Stomach (tissue), 9 donors: Measurements from ENCODE around the gene ZC2HC1C. TPM values are rescaled to one million over a fixed set of nuclear protein-coding genes. Genes with fewer than 3 reads are reported as not detected.
A peak's percentile ranks its signal among the peaks of the same experiment; 100 is the strongest.

Source experiments
- DNase-seq, 2 donors: peaks; one replicate each; pipeline versions ENCODE4 v3.0.0 to v3.0.0-alpha.2; 2013 to 2019
- H3K27ac ChIP-seq, 5 donors: fragments of 200-600 bp in 4 of 5; sonication (generic) in 4 of 5; one replicate each; pipeline ENCODE4 v1.5.1; 2013 to 2019; ENCODE audit warnings: mild to moderate bottlenecking in 1 of 5, moderate library complexity in 1 of 5
- H3K27me3 ChIP-seq, 3 donors: fragments of 200-600 bp; sonication (generic); one replicate each; pipeline ENCODE4 v1.5.1; 2017 to 2019; ENCODE audit warnings: mixed run types in 1 of 3
- H3K36me3 ChIP-seq, 4 donors: fragments of 200-600 bp; sonication (generic); 1 replicate in 3 of 4; 2 replicates in 1 of 4; pipeline ENCODE4 v1.5.1; 2016 to 2019
- H3K4me1 ChIP-seq, 4 donors: fragments of 200-600 bp; sonication (generic); one replicate each; pipeline ENCODE4 v1.5.1; 2016 to 2019
- H3K4me3 ChIP-seq, 4 donors: fragments of 200-600 bp; sonication (generic) in 3 of 4; one replicate each; pipeline ENCODE4 v1.5.1; 2016 to 2019; ENCODE audit warnings: mild to moderate bottlenecking in 1 of 4
- H3K9me3 ChIP-seq, 4 donors: fragments of 200-600 bp; sonication (generic); one replicate each; pipeline ENCODE4 v1.5.1; 2016 to 2019
- EP300 ChIP-seq: sonication (generic); formaldehyde crosslinking; IDR thresholded peaks from one replicate; pipeline ENCODE4 v1.6.1; 2017; ENCODE audit warnings: antibody characterized with exemption
- POLR2A ChIP-seq, 4 donors: fragments of 450-650 bp; IDR thresholded peaks; one replicate each; pipeline ENCODE4 v1.6.1; 2016; ENCODE audit warnings: antibody characterized with exemption in 4 of 4, control low read depth in 2 of 4, mild to moderate bottlenecking in 1 of 4, moderate library complexity in 1 of 4
- POLR2AphosphoS5 ChIP-seq, 3 donors: sonication (generic); formaldehyde crosslinking; IDR thresholded peaks; one replicate each; pipeline ENCODE4 v1.6.1; 2016; ENCODE audit warnings: antibody characterized with exemption in 3 of 3
- WGBS, 5 donors: extraction: QIAGEN DNeasy Blood & Tissue Kit in 3 of 5; methylation state at CpG; one replicate each; pipeline versions ENCODE4 v1.1.5 to v1.1.7; 2013 to 2018; 5-methylcytosine and 5-hydroxymethylcytosine counted together
- intact Hi-C: fragments of 100-400 bp; cut with DNase I; formaldehyde crosslinking; loops from one replicate; pipeline ENCODE4 v1.15.1; 2023; ENCODE audit warnings: low total_unique reads
- polyA plus RNA-seq, 3 donors: library from polyadenylated mRNA; stranded (reverse); fragments of 200-250 nt; gene quantifications; one replicate each; pipeline ENCODE4 v1.2.3, GENCODE V29; 2013
- total RNA-seq, 5 donors: library from RNA; depleted of rRNA; stranded (reverse); fragments of >200 nt; gene quantifications; one replicate each; pipeline versions ENCODE4 v1.1.0 to v1.2.3, GENCODE V29; 2014 to 2016
- TF ChIP-seq, protein P1 (sequence below), 7 experiments: fragments of 450-650 bp in 4 of 7; fragments of 200-600 bp in 3 of 7; sonication (generic) in 3 of 7; IDR thresholded peaks; one replicate each; pipeline ENCODE4 v1.5.1; 2016 to 2019; ENCODE audit warnings: antibody characterized with exemption in 7 of 7, control low read depth in 2 of 7, mild to moderate bottlenecking in 1 of 7
- donor health status: healthy with polysubstance abuse.
- donor health status: Bipolar disorder and iron deficiency.
- donor health status: healthy.

Gene ZC2HC1C
- total and polyA plus RNA-seq, 8 donors = 0.37 to 10.4 (median 4.1) TPM; not detected in 2

DNA sequence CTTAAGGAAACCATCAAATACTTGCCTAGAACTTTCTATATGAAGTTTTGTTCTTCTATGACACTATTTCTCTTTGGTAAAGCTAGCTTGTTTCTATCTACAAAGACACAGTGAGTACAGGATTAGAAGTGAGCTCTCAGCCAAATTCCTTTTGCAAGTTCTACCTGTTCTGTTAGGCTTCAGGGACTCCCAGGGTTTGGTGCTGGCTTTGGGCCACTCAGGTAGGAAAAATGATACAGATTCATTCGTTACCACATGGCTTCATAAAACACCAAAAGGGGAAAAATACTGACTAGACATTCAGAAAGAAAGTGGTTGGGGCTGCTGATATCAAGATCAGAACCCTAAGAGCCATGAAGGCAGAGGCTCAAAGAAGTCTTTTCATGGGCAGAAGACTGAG, 13.8 kb downstream of the ZC2HC1C start:
- Histone ChIP-seq H3K9me3 (no peaks in the 10 kb centered on the region), H3K27me3 (no peaks in the 10 kb centered on the region), H3K36me3 (peaks cover 36 to 68% (median 64%) of the 10 kb centered on the region in 4 donors), H3K4me1 (peaks cover 0 to 14% (median 8%) of the 10 kb centered on the region in 4 donors), H3K4me3 (no peak overlapping the region), H3K27ac (no peak overlapping the region)
- 68 to 85% (median 81%) methylated on average over 1 of the region's 1 CpG for WGBS, 5 donors
- intact Hi-C loops = loop anchor here (10.0 kb wide), 1 partner anchor 168 kb away; no protein-coding TSS in a partner anchor
- TF ChIP-seq POLR2AphosphoS5 (IDR thresholded peaks at IDR 0.05) (no peak), EP300 (no peak), POLR2A (IDR thresholded peaks at IDR 0.05) (no peak)
- TF ChIP-seq, protein P1, sequence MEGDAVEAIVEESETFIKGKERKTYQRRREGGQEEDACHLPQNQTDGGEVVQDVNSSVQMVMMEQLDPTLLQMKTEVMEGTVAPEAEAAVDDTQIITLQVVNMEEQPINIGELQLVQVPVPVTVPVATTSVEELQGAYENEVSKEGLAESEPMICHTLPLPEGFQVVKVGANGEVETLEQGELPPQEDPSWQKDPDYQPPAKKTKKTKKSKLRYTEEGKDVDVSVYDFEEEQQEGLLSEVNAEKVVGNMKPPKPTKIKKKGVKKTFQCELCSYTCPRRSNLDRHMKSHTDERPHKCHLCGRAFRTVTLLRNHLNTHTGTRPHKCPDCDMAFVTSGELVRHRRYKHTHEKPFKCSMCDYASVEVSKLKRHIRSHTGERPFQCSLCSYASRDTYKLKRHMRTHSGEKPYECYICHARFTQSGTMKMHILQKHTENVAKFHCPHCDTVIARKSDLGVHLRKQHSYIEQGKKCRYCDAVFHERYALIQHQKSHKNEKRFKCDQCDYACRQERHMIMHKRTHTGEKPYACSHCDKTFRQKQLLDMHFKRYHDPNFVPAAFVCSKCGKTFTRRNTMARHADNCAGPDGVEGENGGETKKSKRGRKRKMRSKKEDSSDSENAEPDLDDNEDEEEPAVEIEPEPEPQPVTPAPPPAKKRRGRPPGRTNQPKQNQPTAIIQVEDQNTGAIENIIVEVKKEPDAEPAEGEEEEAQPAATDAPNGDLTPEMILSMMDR (IDR thresholded peaks at IDR 0.05) = no peak
- DNase-seq = no peak

DNA sequence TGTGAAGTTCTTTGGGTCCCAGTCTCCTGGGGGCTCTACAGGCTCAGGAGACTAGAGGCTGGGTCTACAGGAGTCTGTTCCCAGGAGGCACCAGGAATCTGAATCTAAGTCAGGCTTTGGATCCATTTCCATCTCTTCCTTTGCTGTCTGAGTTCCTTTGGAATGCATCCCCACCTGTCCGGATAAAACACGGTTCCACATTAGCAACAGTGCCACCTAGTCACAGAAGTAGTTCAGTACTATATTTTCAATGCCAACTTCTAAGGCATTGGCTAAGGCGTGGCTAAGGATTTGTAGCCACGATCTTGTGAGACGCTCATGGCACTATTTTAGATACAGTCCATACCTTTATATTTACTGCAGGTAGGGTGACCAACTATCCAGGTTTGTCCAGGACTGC, 15.1 kb downstream of the ZC2HC1C start:
- peak in 1 of 2 donors; percentile 37 for DNase-seq
- Histone ChIP-seq H3K9me3 (no peaks in the 10 kb centered on the region), H3K4me3 (no peak overlapping the region), H3K27ac (no peak overlapping the region), H3K36me3 (peaks cover 39 to 80% (median 76%) of the 10 kb centered on the region in 4 donors), H3K27me3 (no peaks in the 10 kb centered on the region), H3K4me1 (peaks cover 0 to 14% (median 8%) of the 10 kb centered on the region in 4 donors)
- 35 to 54% (median 38%) methylated on average over 5 of the region's 5 CpGs for WGBS, 5 donors
- TF ChIP-seq POLR2A (IDR thresholded peaks at IDR 0.05) (no peak), EP300 (no peak), POLR2AphosphoS5 (IDR thresholded peaks at IDR 0.05) (no peak)
- TF ChIP-seq, protein P1 (IDR thresholded peaks at IDR 0.05) = peak in 1 of 7 experiments; percentile 12
- intact Hi-C loops = loop anchor here (10.0 kb wide), 1 partner anchor 170 kb away; no protein-coding TSS in a partner anchor

DNA sequence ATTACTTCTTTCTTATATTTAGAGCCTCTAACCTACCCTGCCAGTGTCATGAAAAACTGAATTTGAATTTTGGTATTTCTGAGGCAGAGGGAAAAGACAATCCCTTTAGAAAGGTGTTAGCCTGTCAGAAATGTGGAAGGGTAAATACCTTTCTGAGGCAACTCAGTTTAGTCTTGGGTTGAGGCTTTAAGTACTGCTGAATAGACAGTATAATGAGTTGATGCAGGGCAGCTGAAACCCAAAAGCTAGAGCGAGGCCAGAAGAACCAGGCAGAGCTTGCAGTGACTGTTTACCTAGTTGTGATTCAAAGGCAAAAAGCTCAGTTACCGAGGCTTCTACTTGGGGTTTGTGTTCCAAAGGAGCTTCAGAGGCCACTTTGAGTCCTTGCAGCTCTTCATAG, 18.7 kb downstream of the ZC2HC1C start:
- DNase-seq = no peak
- Histone ChIP-seq H3K27ac (no peak overlapping the region), H3K27me3 (no peaks in the 10 kb centered on the region), H3K9me3 (no peaks in the 10 kb centered on the region), H3K36me3 (peaks cover 46 to 100% (median 100%) of the 10 kb centered on the region in 4 donors), H3K4me3 (no peak overlapping the region), H3K4me1 (no peaks in the 10 kb centered on the region)
- WGBS, 5 donors = 61 to 85% (median 78%) methylated on average over 2 of the region's 2 CpGs
- intact Hi-C loops = loop anchor here (10.0 kb wide), 1 partner anchor 173 kb away; no protein-coding TSS in a partner anchor
- no peak for TF ChIP-seq EP300
- TF ChIP-seq POLR2A (IDR thresholded peaks at IDR 0.05) = no peak
- TF ChIP-seq POLR2AphosphoS5 (IDR thresholded peaks at IDR 0.05) = no peak
- TF ChIP-seq, protein P1 (IDR thresholded peaks at IDR 0.05) = no peak

DNA sequence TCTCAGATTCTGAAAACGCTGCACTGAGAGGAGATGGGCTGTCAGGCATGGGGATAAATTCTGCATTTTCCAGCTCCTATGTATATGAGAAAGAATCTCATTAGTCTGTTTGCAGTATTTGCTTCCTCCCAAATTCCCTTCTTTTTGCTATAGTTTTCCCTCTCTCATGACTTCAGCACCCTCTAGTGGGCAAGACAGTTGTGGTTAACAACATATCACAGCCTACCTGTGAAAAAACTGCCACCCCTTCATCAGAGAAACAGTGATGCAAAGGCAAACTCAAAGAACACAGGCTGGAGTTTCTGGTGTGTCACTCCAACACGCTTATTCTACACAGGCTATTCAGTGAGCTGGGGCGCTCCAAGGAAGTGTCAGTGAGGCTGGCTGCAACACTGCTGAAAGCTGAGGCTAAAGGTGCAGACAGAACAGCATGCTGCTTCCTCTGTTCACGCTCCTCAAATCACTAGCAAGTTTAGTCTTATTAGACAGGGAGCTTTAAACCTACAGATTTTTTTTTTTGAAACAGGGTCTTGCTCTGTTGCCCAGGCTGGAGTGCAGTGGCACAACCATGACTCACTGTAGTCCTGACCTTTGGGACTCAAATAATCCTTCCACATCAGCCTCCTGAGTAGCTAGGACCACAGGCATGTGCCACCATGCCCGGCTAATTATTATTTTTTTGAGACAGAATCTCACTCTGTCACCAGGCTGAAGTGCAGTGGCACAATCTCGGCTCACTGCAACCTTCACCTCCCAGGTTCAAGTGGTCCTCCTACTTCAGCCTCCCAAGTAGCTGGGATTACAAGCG, 19.3 kb downstream of the ZC2HC1C start:
- intact Hi-C loops = loop anchor here (10.0 kb wide), 1 partner anchor 174 kb away; no protein-coding TSS in a partner anchor
- 66 to 76% (median 71%) methylated on average over 7 of the region's 7 CpGs for WGBS, 5 donors
- no peak for TF ChIP-seq POLR2A (IDR thresholded peaks at IDR 0.05)
- TF ChIP-seq EP300 = no peak
- no peak for TF ChIP-seq POLR2AphosphoS5 (IDR thresholded peaks at IDR 0.05)
- TF ChIP-seq, protein P1 (IDR thresholded peaks at IDR 0.05) = peak in 5 of 7 experiments; percentile 32 to 79 (median 68)

More for the DNA sequence above, 19.3 kb downstream of the ZC2HC1C start:
- peak; percentile 37 to 86 for DNase-seq
- Histone ChIP-seq H3K27me3 (no peaks in the 10 kb centered on the region), H3K36me3 (peaks cover 45 to 100% (median 100%) of the 10 kb centered on the region in 4 donors), H3K27ac (no peak overlapping the region), H3K9me3 (no peaks in the 10 kb centered on the region), H3K4me1 (no peaks in the 10 kb centered on the region), H3K4me3 (no peak overlapping the region)
